HG02610 (cell line): ENCODE results near the gene ELAVL1.
"Not testable (repeated sequence)": the region's sequence is repeated elsewhere in the genome, so short reads cannot be mapped to it uniquely, and the experiment has no call there.

ENCODE experiments used
- ATAC-seq: cut with Tn5 transposase; IDR thresholded peaks from one replicate; pipeline ENCODE4 v1.9.1; 2021; ENCODE audit warnings: mild to moderate bottlenecking, moderate library complexity; ENCODE audit not compliant: unreplicated experiment

The ELAVL1 gene

GRCh38 chr19:7924651-7925170, 80.7 kb downstream of the ELAVL1 start:
- no peak for ATAC-seq

GRCh38 chr19:7924241-7924640, 81.2 kb downstream of the ELAVL1 start:
- ATAC-seq, result no peak

DNA sequence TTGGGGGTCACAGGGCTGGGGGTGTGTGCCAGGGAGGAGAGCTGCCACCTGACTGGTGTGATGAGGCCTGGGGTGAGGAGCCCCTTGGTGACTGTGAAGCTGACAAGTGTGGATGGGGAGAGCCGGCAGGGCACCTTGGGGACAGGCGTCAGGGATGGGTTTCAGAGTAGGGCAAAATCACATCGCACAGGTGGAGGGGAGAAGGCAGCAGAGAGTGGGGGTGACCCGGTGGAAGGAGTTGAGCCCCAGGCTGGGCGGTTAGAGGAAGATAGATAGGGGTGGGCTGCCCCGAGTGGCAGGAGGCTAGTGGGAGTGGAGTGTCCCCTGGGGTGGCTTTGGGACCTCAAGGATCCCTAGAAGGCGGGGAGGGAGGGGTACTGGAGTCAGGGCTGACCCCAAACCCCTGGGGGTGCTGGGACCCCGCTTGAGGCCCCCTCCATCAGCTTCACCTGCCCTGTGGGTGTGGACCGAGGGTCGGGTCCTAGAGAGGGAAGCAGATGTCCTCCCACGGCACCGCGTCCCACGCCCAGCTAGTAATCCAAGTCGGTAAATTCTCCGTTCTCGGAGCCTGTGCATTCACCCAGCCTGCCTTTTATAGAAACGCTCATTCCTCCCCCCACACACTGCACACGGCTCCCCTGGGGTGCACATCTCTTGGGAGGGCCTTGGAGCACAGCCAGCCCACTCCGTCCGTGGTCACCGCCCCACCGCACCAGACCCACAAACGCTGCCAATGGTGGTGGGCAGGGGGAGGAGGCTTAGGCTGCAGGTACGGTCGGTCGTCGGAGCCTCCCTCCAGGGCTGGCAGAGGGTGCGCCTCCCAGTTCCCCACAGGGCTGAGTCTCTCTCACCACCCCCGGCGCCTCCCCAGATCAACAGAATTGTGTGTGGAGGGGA, 81.9 kb downstream of the ELAVL1 start:
- ATAC-seq, result no peak

- ATAC-seq, result no peak
Observed at GRCh38 chr19:7922836-7923195, 82.6 kb downstream of the ELAVL1 start.

GRCh38 chr19:7921967-7922835, 83.2 kb downstream of the ELAVL1 start:
- ATAC-seq, result no peak

DNA sequence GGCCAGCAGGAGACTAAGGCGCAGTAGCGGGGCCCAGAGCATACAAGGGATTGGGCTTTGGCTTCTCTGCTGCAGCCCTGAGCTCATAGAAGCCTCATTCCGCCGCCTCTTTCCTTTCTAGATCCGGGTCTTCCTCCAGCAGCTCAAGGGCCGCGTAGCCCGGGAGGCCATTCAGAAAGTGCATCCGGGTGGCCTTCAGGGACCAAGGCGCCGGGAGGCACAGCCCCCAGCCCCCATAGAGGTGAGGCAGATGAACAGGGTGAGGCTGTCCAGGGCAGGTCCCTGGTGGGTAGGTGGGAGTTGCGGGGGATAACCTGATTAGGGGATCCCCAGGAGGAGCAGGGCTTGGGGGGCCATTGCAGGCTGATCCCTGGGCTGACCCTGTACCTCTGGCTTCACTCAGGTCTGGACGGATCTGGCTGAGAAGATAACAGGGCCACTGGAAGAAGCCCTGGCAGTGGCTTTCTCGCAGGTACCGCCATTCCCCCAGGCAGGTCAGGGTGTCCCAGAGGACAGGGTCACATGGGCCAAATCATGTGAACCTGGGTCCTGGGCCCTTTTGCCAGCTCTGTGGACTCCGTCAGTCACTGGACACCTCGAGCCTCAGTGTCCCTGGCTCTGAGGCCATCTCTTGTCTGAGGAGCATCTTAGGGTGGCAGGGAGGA, 84.0 kb downstream of the ELAVL1 start:
- ATAC-seq, result no peak

DNA sequence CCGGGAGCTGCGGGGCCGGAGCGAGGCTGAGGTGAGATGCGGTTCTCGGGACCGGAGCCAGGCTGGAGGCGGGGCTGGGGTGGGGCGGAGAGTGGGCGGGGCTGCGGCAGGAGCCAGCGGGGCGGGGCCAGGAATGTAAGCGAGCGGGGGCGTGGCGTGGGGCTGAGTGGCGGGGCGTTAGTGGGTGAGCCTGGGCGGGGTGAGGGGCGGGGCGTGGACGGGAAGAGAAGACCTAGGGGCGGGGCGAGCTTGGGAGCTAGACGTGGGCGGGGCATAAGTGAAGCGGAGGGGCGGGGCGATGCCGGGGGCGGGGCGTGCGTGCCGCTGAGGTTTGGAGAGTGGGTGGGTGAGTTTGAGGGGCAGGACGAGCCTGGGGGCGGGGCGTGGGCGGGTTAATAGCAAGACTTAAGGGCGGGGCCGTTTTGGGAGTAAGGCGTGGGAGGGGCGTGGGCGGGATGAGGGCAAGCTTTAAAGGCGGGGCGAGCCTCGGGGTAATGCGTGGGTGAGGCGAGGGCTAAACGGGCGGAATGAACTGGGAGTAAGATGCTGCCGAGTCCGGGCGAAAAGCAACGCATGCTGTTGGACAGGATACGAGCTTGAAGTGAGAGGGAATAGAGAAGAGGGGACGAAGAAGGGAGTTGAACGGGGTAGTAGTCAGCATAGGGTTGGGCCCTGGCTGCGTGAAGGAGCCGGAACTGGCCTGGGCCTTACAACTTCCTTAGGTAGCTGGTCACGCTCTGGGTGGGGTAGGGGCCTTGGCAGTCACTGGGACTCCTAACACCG, 84.7 kb downstream of the ELAVL1 start:
- peak; percentile 40 for ATAC-seq

GRCh38 chr19:7919610-7920518, 85.6 kb downstream of the ELAVL1 start, which contains the start of gene SNAPC2:
SNAPC2 (plus strand) TSS chr19:7920338; CDS start chr19:7920367, 29 bp downstream.
- ATAC-seq, result peak; percentile 49

DNA sequence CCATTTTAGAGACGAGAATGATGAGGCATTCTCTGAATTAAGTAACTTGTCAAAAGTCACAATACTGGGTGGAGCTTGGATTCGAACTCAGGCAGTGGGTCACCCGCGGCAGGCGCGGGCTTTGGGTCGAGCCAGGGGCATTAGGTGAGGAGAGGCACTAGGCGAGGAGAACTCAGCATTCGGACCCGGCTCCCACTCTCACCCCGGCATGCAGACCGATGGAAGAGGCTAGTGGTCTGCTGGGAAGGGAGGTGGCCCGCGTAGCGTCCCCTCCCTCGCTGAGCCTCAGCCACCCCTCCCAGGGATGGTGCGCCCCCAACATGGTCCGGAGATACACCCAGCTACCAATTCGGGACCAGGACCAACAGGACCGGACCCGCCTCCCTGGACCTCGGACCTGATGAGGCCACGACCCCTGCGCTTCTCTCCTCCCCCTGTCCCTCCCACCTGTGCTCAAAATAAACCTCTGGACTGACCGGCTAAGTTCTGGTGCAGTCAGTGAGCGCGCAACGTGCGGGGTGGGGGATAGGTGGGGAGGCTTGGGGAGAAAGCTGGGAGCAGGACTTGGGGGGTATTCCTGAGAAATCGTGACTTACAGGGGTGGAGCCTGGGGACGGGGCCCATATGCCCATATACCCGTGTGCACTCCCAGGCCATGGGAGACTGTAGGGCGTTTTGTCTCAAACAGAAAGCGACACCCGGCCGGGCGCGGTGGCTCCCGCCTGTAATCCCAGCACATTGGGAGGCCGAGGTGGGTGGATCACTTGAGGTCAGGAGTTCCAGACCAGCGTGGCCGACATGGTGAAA, 86.6 kb downstream of the ELAVL1 start:
- ATAC-seq, result no peak

DNA sequence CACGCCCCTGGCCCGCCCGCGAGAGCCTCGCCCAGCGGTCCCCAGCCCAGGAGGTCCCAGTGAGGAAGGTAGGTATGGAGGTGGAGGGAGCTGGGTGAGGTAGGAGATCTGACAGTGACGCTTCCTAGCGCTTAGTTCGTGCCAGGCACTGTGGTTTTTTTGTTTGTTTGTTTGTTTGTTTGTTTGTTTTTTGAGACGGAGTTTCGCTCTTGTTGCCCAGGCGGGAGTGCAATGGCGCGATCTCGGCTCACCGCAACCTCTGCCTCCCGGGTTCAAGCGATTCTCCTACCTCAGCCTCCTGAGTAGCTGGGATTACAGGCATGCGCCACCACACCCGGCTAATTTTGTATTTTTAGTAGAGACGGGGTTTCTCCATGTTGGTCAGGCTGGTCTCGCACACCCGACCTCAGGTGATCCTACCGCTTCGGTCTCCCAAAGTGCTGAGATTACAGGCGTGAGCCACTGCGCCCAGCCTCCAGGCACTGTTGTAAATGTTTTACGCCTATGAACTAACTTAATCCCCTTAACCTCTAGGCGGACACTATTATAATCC, 87.3 kb downstream of the ELAVL1 start:
- not testable (repeated sequence) for ATAC-seq

DNA sequence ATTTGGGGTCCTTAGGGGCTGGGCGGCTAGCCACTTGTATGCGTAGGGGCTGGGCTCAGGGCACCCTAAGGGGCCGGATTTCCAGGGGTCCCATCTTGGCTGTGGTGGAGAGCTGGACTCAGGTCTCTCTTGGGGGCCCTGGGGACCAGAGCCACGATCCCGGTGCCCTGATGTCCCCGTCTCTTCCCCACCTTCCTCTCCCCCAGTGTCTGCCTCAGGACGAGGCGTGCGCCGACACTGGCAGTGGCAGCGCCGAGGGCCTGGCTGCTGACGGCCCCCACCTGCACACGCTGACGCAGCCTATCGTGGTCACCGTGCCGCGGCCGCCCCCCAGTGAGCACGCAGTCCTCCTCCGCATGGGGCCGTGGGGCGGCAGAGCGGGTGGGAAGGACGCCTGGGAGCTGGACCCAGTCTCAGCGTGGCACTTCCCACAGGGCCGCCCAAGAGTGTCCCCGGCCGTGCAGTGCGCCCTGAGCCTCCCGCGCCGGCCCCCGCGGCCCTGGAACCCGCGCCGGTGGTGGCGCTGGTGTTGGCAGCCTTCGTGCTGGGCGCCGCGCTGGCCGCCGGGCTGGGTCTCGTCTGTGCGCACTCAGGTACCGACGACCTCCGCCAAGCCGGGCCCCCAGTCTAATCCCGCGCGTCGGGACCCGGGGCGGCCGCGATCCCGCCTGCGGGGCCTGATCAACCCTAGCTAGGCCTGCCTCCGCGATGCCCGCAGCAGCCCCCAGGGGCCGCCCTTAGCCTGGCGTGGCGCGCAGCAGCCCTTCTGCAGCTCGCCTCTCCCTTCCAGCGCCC, 88.0 kb downstream of the ELAVL1 start:
- ATAC-seq, result no peak

- ATAC-seq, result no peak
Observed at GRCh38 chr19:7916955-7917266, 88.5 kb downstream of the ELAVL1 start.

DNA sequence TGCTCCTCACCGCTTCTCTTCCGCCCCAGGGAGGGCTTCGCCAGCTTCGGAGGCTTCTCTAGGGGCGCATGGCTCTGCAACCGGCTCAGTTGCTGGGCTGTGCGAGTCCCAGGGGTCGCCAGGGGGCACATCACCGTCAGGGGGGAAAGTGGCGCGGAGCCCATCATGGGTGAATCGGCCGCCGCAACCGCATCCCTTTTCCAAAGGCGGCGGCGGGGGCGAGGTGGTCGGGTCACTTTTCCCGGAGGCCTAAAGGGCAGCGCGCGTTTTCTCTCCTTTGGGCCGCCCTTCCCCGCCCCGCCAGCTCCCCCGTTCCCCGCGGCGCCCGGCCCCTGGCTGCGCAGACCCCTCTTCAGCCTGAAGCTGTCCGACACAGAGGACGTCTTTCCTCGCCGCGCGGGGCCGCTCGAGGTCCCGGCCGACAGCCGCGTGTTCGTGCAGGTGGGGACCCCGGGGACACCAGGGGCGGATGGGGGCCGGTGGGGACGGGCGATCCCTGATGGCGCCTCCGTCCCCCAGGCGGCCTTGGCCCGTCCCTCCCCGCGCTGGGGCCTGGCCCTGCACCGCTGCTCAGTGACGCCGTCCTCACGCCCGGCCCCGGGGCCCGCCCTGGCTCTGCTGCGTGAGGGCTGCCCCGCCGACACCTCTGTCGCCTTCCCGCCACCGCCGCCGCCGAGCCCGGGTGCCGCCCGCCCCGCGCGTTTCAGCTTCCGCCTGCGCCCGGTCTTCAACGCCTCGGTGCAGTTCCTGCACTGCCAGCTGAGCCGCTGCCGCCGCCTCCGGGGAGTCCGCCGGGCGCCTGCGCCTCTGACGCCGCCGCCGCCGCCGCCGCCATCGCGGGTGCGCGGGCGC, 89.1 kb downstream of the ELAVL1 start:
- ATAC-seq, result no peak

DNA sequence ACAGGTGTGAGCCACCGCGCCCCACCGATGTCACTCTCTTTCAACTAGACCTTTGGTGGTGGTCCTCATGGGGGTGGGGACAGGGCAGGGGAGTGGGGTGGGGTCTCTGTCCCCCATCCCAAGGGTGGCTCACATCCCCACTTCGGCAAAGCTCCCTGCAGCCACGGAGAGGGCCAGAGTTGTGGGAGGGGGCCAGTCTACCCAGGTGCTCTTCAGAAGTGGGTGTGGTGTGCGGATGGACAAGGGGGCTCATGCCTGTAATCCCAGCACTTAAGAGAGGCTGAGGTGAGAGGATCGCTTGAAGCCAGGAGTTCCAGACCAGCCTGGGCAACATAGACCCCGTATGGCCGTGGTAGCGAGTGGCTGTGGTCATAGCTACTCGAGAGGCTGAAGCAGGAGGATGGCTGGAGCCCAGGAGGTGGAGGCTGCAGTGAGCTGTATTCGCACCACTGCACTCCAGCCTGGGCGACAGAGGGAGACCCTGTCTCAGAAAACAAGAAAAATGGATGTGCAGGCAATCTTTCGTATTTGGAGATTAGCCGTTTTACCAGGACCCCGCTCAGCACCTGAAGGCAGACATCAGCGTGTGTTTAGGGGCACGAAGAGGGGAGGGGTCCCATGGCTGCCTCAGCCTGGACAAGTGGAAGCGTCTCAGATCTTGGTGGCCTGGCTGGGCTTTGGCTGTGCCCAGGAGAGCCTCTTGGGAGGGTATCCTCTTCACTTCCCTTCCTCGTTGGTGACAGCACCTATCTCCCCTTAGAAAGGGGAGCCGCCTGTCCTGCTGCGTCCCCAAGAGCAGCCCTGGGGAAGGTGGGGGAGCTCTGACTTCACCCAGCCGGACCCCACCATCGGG, 90.0 kb downstream of the ELAVL1 start:
- no peak for ATAC-seq

DNA sequence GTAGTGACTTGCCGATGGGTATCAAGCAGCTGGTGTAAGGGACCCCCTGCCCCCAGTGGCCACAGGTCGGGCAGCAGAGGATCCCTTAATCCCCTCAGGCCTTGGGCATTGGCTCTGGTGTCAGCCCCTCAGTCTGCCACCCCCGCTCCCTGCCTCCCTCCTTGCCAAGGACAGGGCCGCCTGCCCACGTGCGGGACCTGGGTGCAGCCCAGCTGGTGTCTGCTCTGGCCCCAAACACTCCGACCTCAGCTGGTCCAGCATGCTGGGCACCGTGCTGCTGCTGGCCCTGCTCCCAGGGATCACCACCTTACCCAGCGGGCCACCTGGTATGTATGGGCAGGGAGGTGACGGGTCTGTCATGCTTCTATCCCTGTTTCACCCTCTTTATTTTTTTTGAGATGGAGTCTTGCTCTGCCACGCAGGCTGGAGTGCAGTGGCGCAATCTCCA, 90.8 kb downstream of the ELAVL1 start, which contains the start of gene TGFBR3L:
Gene TGFBR3L (plus strand): TSS at position 233 of the 448 bp plus-strand sequence.
- no peak for ATAC-seq
